H1 (cell line): ENCODE results near the gene ATE1. TPM values are rescaled to one million over a fixed set of nuclear protein-coding genes. Genes with fewer than 3 reads are reported as not detected.

ENCODE experiments used
- CTCF ChIA-PET: fragments of 300-600 bp; sonication (Branson Sonifier 250); formaldehyde crosslinking; loops from one replicate; lab custom pipeline; 2021; ENCODE audit not compliant: partially characterized antibody; lab: Charles Lee
- POLR2A ChIA-PET: fragments of 300-600 bp; sonication (Branson Sonifier 250); formaldehyde crosslinking; loops from one replicate; lab custom pipeline; 2021; ENCODE audit warnings: inconsistent platforms; ENCODE audit not compliant: partially characterized antibody; lab: Charles Lee
- DNase-seq, 2 experiments: peaks; one replicate each; pipeline versions ENCODE4 v3.0.0 to v3.0.0-alpha.2; 2010 to 2022; ENCODE audit warnings: low spot score in 2 of 2, low read depth in 1 of 2, mixed read lengths in 1 of 2
- FAIRE-seq: peaks from 2 replicates; lab custom pipeline; 2011; peaks lifted over from hg19 to GRCh38; lab: Jason Lieb, UNC
- H2AFZ ChIP-seq: 2 replicates; pipeline ENCODE4 v1.8.1; 2012; ENCODE audit warnings: low read length, inconsistent platforms
- H2AK5ac ChIP-seq: 2 replicates; pipeline ENCODE4 v1.6.1; 2013; ENCODE audit warnings: low read depth, low read length
- H2BK120ac ChIP-seq: replicated peaks from 2 replicates; pipeline ENCODE3; 2013; ENCODE audit warnings: low read depth, low read length, inconsistent platforms
- H2BK12ac ChIP-seq: 2 replicates; pipeline ENCODE4 v1.6.1; 2013; ENCODE audit warnings: low read depth, low read length
- H2BK15ac ChIP-seq: 2 replicates; pipeline ENCODE4 v1.6.1; 2013; ENCODE audit warnings: low read length
- H2BK20ac ChIP-seq: 2 replicates; pipeline ENCODE4 v1.6.1; 2013; ENCODE audit warnings: low read length
- H2BK5ac ChIP-seq: 2 replicates; pipeline ENCODE4 v1.6.1; 2013; ENCODE audit warnings: low read depth, low read length
- H3K14ac ChIP-seq: 2 replicates; pipeline ENCODE4 v1.6.1; 2013; ENCODE audit warnings: inconsistent platforms; ENCODE audit not compliant: insufficient read length
- H3K18ac ChIP-seq: 2 replicates; pipeline ENCODE4 v1.6.1; 2013; ENCODE audit warnings: low read length; ENCODE audit errors: extremely low read depth
- H3K23ac ChIP-seq: 2 replicates; pipeline ENCODE4 v1.6.1; 2013; ENCODE audit warnings: inconsistent platforms; ENCODE audit not compliant: insufficient read length
- H3K23me2 ChIP-seq: 2 replicates; pipeline ENCODE4 v1.6.1; 2013; ENCODE audit warnings: low read depth, low read length
- H3K27ac ChIP-seq: 2 replicates; pipeline ENCODE4 v1.6.1; 2011; ENCODE audit warnings: low read depth, low read length, inconsistent platforms
- H3K27me3 ChIP-seq, 4 experiments: replicated peaks in 1 of 4; 1 replicate in 1 of 4; 2 replicates in 3 of 4; pipeline versions ENCODE4 v1.6.1 to v1.8.1; 2011 to 2013; ENCODE audit warnings: low read length in 3 of 4, mild to moderate bottlenecking in 3 of 4, inconsistent platforms in 2 of 4, mixed read lengths in 2 of 4, moderate library complexity in 1 of 4; ENCODE audit not compliant: control insufficient read depth in 3 of 4, insufficient read depth in 3 of 4; ENCODE audit errors: extremely low read depth in 1 of 4
- H3K36me3 ChIP-seq, 4 experiments: 2 replicates each; pipeline versions ENCODE4 v1.6.1 to v1.8.1; 2011 to 2013; ENCODE audit warnings: mild to moderate bottlenecking in 4 of 4, low read length in 3 of 4, moderate library complexity in 2 of 4, control low read depth in 1 of 4, inconsistent platforms in 1 of 4; ENCODE audit not compliant: insufficient read depth in 4 of 4, control insufficient read depth in 2 of 4
- H3K4ac ChIP-seq: replicated peaks from 2 replicates; pipeline ENCODE3; 2013; ENCODE audit warnings: low read length, low read depth, mixed read lengths, inconsistent platforms; ENCODE audit not compliant: insufficient read length
- H3K4me1 ChIP-seq, 4 experiments: replicated peaks in 1 of 4; 1 replicate in 1 of 4; 2 replicates in 3 of 4; pipeline versions ENCODE4 v1.6.1 to v1.8.1; 2011 to 2013; ENCODE audit warnings: low read length in 3 of 4, inconsistent platforms in 2 of 4, mixed read lengths in 1 of 4; ENCODE audit not compliant: insufficient read depth in 4 of 4, control insufficient read depth in 3 of 4
- H3K4me2 ChIP-seq, 2 experiments: 2 replicates each; pipeline versions ENCODE4 v1.6.1 to v1.8.1; 2011 to 2013; ENCODE audit warnings: low read depth in 2 of 2, low read length in 2 of 2, control low read depth in 1 of 2, inconsistent platforms in 1 of 2, mild to moderate bottlenecking in 1 of 2; ENCODE audit not compliant: insufficient read depth in 1 of 2
- H3K4me3 ChIP-seq, 4 experiments: fragments of 200-600, 300-600 bp in 1 of 4; sonication (generic), shearing (Covaris generic), sonication (Bioruptor Twin) in 1 of 4; 2 replicates each; pipeline versions ENCODE4 v1.5.1 to v1.8.1; 2011 to 2016; ENCODE audit warnings: low read length in 4 of 4, low read depth in 3 of 4, control low read depth in 2 of 4, inconsistent platforms in 2 of 4, mild to moderate bottlenecking in 2 of 4, mixed read lengths in 1 of 4, moderate library complexity in 1 of 4; ENCODE audit not compliant: insufficient read depth in 2 of 4; ENCODE audit errors: extremely low read depth in 1 of 4
- H3K56ac ChIP-seq: replicated peaks from 2 replicates; pipeline ENCODE3; 2013; ENCODE audit warnings: low read depth, mild to moderate bottlenecking, mixed read lengths, low read length, inconsistent platforms; ENCODE audit not compliant: insufficient read length
- H3K79me1 ChIP-seq: 2 replicates; pipeline ENCODE4 v1.6.1; 2013; ENCODE audit warnings: low read depth, low read length, control low read depth
- H3K79me2 ChIP-seq, 2 experiments: 2 replicates each; pipeline versions ENCODE4 v1.6.1 to v1.8.1; 2012 to 2013; ENCODE audit warnings: low read length in 2 of 2, mild to moderate bottlenecking in 2 of 2, inconsistent platforms in 1 of 2; ENCODE audit not compliant: insufficient read depth in 2 of 2, control insufficient read depth in 1 of 2
- H3K9ac ChIP-seq, 4 experiments: replicated peaks in 1 of 4; 1 replicate in 1 of 4; 2 replicates in 3 of 4; pipeline versions ENCODE4 v1.6.1 to v1.8.1; 2011 to 2013; ENCODE audit warnings: low read depth in 3 of 4, low read length in 3 of 4, control low read depth in 2 of 4, mild to moderate bottlenecking in 2 of 4, moderate library complexity in 2 of 4, inconsistent platforms in 1 of 4; ENCODE audit errors: extremely low read depth in 1 of 4
- H3K9me3 ChIP-seq, 2 experiments: 2 replicates each; pipeline versions ENCODE4 v1.6.1 to v1.8.1; 2012 to 2013; ENCODE audit warnings: mild to moderate bottlenecking in 2 of 2, moderate library complexity in 2 of 2, control low read depth in 1 of 2, inconsistent platforms in 1 of 2, low read depth in 1 of 2, low read length in 1 of 2, mixed read lengths in 1 of 2; ENCODE audit not compliant: insufficient read depth in 2 of 2
- H4K20me1 ChIP-seq, 2 experiments: replicated peaks in 1 of 2; 2 replicates each; pipeline versions ENCODE3 to v1.8.1; 2011 to 2013; ENCODE audit warnings: inconsistent platforms in 2 of 2, low read length in 2 of 2, mild to moderate bottlenecking in 1 of 2; ENCODE audit not compliant: insufficient read depth in 2 of 2, control insufficient read depth in 1 of 2
- H4K5ac ChIP-seq: 2 replicates; pipeline ENCODE4 v1.6.1; 2013; ENCODE audit warnings: low read length, low read depth, mixed read lengths, inconsistent platforms; ENCODE audit not compliant: insufficient read length
- H4K8ac ChIP-seq: 2 replicates; pipeline ENCODE4 v1.8.0; 2013; ENCODE audit warnings: mild to moderate bottlenecking, moderate library complexity, low read length, inconsistent platforms; ENCODE audit not compliant: insufficient read depth; ENCODE audit errors: extremely low read depth
- H4K91ac ChIP-seq: replicated peaks from 2 replicates; pipeline ENCODE3; 2013; ENCODE audit warnings: low read length, mixed read lengths, inconsistent platforms; ENCODE audit not compliant: insufficient read length
- CTBP2 ChIP-seq: IDR thresholded peaks from 2 replicates; pipeline ENCODE4 v1.7.0; 2011; ENCODE audit warnings: borderline replicate concordance, mild to moderate bottlenecking, moderate library complexity, mixed read lengths, low read length; ENCODE audit not compliant: insufficient read depth, insufficient read length
- EP300 ChIP-seq, 2 experiments: IDR thresholded peaks; 1 replicate in 1 of 2; 2 replicates in 1 of 2; pipeline ENCODE4 v1.6.1; 2011 to 2012; ENCODE audit warnings: low read depth in 2 of 2, low read length in 2 of 2, mild to moderate bottlenecking in 2 of 2, borderline replicate concordance in 1 of 2, inconsistent platforms in 1 of 2, moderate library complexity in 1 of 2
- FOSL1 ChIP-seq: IDR thresholded peaks from 2 replicates; pipeline ENCODE4 v1.6.1; 2011; ENCODE audit warnings: mild to moderate bottlenecking, low read depth, low read length, moderate library complexity; ENCODE audit not compliant: insufficient read depth
- MAFK ChIP-seq: IDR thresholded peaks from 2 replicates; pipeline ENCODE4 v1.6.1; 2012; ENCODE audit warnings: low read depth, mild to moderate bottlenecking, improper control_type of control experiment, low read length
- NANOG ChIP-seq: IDR thresholded peaks from 2 replicates; pipeline ENCODE4 v1.6.1; 2011; ENCODE audit warnings: low read length, low read depth, mild to moderate bottlenecking, inconsistent platforms; ENCODE audit not compliant: insufficient read depth, poor library complexity, severe bottlenecking
- SRF ChIP-seq: IDR thresholded peaks from 2 replicates; pipeline ENCODE4 v1.6.1; 2011; ENCODE audit warnings: mild to moderate bottlenecking, low read depth, low read length, moderate library complexity
- TAF7 ChIP-seq: optimal IDR thresholded peaks from 2 replicates; pipeline ENCODE3; 2011; ENCODE audit warnings: low read depth, mild to moderate bottlenecking, inconsistent platforms, low read length, moderate library complexity, borderline replicate concordance
- WGBS, 2 experiments: shearing (Covaris generic) in 1 of 2; methylation state at CpG; one replicate each; pipeline versions ENCODE4 v1.1.6 to v1.1.7; 2013 to 2015; ENCODE audit warnings: low lambda C conversion rate in 2 of 2, mixed read lengths in 2 of 2, inconsistent platforms in 1 of 2, low coverage in 1 of 2, missing lambda C conversion rate in 1 of 2; ENCODE audit not compliant: insufficient replicate concordance in 2 of 2, insufficient coverage in 1 of 2, insufficient read length in 1 of 2; ENCODE audit errors: extremely low coverage in 1 of 2, missing lambda C conversion rate in 1 of 2; 5-methylcytosine and 5-hydroxymethylcytosine counted together
- long read RNA-seq, 2 experiments: library from RNA in 1 of 2; library from capped mRNA in 1 of 2; stranded (forward); transcript quantifications; one replicate each; pipeline ENCODE4 v2.0.0, GENCODE V29; 2021; ENCODE audit warnings: inconsistent platforms in 1 of 2
- polyA minus RNA-seq, 3 experiments: library from RNA; depleted of rRNA, polyadenylated mRNA; stranded (reverse); fragments of >200 nt; gene quantifications; 1 replicate in 2 of 3; 2 replicates in 1 of 3; pipeline ENCODE4 v1.2.3, GENCODE V29; 2011
- polyA plus RNA-seq, 7 experiments: library from polyadenylated mRNA; depleted of rRNA in 3 of 7; stranded (reverse) in 5 of 7; unstranded in 2 of 7; fragments of >200 nt in 5 of 7; fragments of 200-250 nt in 2 of 7; gene quantifications; 1 replicate in 5 of 7; 2 replicates in 1 of 7; 4 replicates in 1 of 7; pipeline versions ENCODE4 v1.2.1 to v1.2.3, GENCODE V29; 2011 to 2013; ENCODE audit warnings: missing spikeins in 2 of 7, mixed read lengths in 2 of 7
- total RNA-seq: library from RNA; stranded (reverse); fragmentation: NEBNext Ultra II Directional; extraction: Animal tissue kit (Norgen Biotek cat#: 25700); gene quantifications from 2 replicates; pipeline ENCODE4 v1.2.1, GENCODE V29; 2021

ATE1 gene
- total RNA-seq (26.9 and 28.6 TPM in 2 replicates), polyA plus RNA-seq (2011; rRNA removed) (6.1 and 8.8 TPM in 2 replicates), polyA minus RNA-seq (2011; rRNA and poly(A)+ RNA removed) (27.3 and 28.2 TPM in 2 replicates)
- 9.7 TPM for polyA plus RNA-seq (2011; cell fraction: cytosol; rRNA removed)
- 8.3 TPM for polyA plus RNA-seq (2011; cell fraction: nucleus; rRNA removed)
- polyA plus RNA-seq (2012, experiment 1 of 2), result 10.1 to 15.2 TPM (median 12.6 TPM) in 4 replicates
- polyA plus RNA-seq (2012, experiment 2 of 2), result 1.4 TPM
- polyA plus RNA-seq (2013, experiment 1 of 2), result 10.3 TPM
- polyA plus RNA-seq (2013, experiment 2 of 2), result 10.6 TPM
- 12.6 TPM for polyA minus RNA-seq (2011; cell fraction: cytosol; rRNA and poly(A)+ RNA removed)
- 25.9 TPM for polyA minus RNA-seq (2011; cell fraction: nucleus; rRNA and poly(A)+ RNA removed)
- long read RNA-seq, experiment 1, partial matches to known transcripts, result 11 of 16 reads
- long read RNA-seq, experiment 1, other reads (novel, unspliced or antisense), result 5 of 16 reads
- long read RNA-seq, experiment 2, partial matches to known transcripts, result 0 of 4 reads
- long read RNA-seq, experiment 2, other reads (novel, unspliced or antisense), result 4 of 4 reads

DNA sequence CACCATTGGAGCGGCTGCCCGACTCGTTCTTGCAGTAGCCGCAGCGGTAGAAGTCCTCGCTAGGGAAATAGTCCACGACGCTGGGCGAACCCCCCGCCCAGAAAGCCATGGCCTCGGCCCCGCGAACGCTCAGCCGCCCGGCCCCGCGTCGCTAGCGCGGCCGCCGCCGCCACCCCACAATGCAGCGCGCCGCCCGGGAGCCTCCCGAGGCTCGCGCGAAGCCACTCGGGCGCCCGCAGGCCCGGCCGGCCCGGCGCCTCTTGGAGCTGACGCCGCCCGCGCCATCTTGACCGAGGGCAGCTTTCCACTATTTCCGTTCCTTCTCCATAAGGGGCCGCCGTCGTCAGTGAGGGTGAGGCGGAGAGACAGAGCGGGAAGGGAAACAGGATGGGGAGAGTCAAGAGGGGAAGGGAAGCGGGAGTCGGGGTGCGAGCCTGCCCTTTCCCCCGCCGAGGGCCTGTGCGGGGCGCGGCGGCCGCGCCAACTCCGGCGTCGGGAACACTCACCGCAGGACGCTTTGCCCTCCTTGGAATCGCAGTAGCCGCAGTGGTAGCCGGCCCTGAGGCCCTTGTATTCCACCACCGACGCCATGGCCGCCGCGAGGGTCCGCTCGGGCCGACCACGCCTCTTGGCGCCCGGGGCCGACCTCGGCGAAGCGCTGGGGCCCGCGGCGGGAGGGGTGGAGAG lies at the start of gene ATE1:
ATE1 (minus strand) TSS at position 191 of the 687 bp plus-strand sequence; CDS start at position 109, 82 bp downstream.
- Histone ChIP-seq H3K27ac (peak within 1 kb of the TSS; percentile 100), H3K4me1 (peaks cover 0 to 7% (median 1%) of the 10 kb centered on the region in 4 experiments; a peak in 3 of 7 replicates), H3K36me3 (peaks cover 0 to 7% (median 0%) of the 10 kb centered on the region in 4 experiments; a peak in 2 of 8 replicates), H3K14ac (peak within 1 kb of the TSS; percentile 40), H4K8ac (peak within 1 kb of the TSS; percentile 99), H3K9me3 (no peaks in the 10 kb centered on the region), H2BK20ac (no peak within 1 kb of the TSS), H4K91ac (peak within 1 kb of the TSS; percentile 45), H4K20me1 (no peaks in the 10 kb centered on the region), H2BK12ac (no peak within 1 kb of the TSS; the same call in 1 of the 2 replicates), H3K79me2 (peaks cover 0 to 43% of the 10 kb centered on the region in 2 experiments; a peak in 3 of 4 replicates), H3K56ac (peak within 1 kb of the TSS; percentile 95), H3K27me3 (no peaks in the 10 kb centered on the region), H3K79me1 (no peaks in the 10 kb centered on the region; the same call in 1 of the 2 replicates), H2AK5ac (0 out of 2 replicates have a peak within 1 kb of the TSS, but pooled peaks have one; percentile 65), H3K4ac (no peak within 1 kb of the TSS), H3K18ac (peak within 1 kb of the TSS; percentile 75), H3K23ac (no peak within 1 kb of the TSS), H2BK120ac (no peak within 1 kb of the TSS), H4K5ac (peak within 1 kb of the TSS; percentile 98), H3K4me2 (peak within 1 kb of the TSS; percentile 90 to 91), H2BK15ac (no peak within 1 kb of the TSS), H2AFZ (peak within 1 kb of the TSS; percentile 82; the same call in 1 of the 2 replicates), H2BK5ac (peak within 1 kb of the TSS; percentile 84), H3K4me3 (peak within 1 kb of the TSS; percentile 85 to 96 (median 90)), H3K9ac (peak within 1 kb of the TSS; percentile 96 to 99 (median 96)), H3K23me2 (peaks cover 5% of the 10 kb centered on the region; the same call in 1 of the 2 replicates)
- WGBS, 2 experiments, result 0% methylated on average over 74 of the region's 87 CpGs; no CpG with 5 or more reads in 1 of the 2 experiments
- POLR2A ChIA-PET, result interaction anchor here (0.6 to 2.8 kb wide), 28 partner anchors 9 to 1004 kb away, joined by 3 to 25 read pairs (median 4); partner anchors contain the start of gene NSMCE4A
- peak; percentile 69 to 91 for DNase-seq
- no peak for FAIRE-seq
- CTCF ChIA-PET, result interaction anchor here (0.8 to 0.9 kb wide), 2 partner anchors 104 to 122 kb away, joined by 3 read pairs; no protein-coding TSS in a partner anchor
- TF ChIP-seq FOSL1, result no peak
- 0 out of 2 replicates have a peak, but pooled peaks have one; percentile 22 for TF ChIP-seq SRF
- peak; percentile 89 for TF ChIP-seq TAF7
- TF ChIP-seq NANOG, result peak; percentile 36
- peak in 1 of 2 experiments; percentile 10; a peak in 1 of 3 replicates for TF ChIP-seq EP300 (IDR thresholded peaks at IDR 0.05; ENCODE audit: borderline replicate concordance in 1 of 2, low read depth in 2 of 2, low read length in 2 of 2)
- no peak for TF ChIP-seq MAFK
- TF ChIP-seq CTBP2, result peak; percentile 13
